GM21447 (cell line): Measurements from ENCODE around the gene PARVB.
A peak's percentile ranks its signal among the peaks of the same experiment; 100 is the strongest.

Experiments used
- ATAC-seq: cut with Tn5 transposase; IDR thresholded peaks from one replicate; pipeline ENCODE4 v1.9.1; 2021; ENCODE audit not compliant: unreplicated experiment

Gene PARVB

DNA sequence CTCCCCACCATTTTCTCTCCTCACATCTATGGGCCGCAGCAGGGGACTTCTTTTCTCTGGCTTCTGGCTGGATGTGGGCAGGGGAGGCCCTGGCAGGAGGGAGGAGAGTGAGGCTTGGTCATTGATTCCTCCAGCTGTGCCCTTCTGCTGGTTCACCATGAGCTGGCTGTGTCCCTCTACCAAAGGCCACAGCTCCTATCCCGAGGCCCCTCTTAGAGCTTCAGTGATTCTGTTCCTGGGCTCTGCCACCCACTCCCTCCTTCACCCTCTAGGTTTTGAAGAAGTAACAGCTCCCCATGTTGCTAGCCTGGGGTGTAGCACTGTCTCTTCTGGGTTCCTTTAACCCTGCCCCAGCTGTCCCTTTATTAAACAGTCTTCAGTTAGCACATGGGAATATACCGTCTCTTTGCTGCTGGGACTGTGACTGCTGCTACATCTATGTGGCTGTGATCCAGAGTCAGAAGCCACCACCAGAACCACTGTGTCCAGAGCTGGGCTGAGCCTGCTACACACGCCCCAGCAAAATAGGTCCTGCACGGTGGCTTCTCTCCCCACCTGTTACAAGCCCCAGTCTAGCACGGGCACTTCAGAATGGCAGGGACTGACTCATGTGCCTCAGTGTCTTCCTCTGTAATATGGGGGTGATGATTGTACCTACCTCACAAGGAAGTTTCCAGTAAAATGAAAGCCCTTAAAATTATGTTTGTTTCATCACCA, 156.0 kb downstream of the PARVB start:
- no peak for ATAC-seq

DNA sequence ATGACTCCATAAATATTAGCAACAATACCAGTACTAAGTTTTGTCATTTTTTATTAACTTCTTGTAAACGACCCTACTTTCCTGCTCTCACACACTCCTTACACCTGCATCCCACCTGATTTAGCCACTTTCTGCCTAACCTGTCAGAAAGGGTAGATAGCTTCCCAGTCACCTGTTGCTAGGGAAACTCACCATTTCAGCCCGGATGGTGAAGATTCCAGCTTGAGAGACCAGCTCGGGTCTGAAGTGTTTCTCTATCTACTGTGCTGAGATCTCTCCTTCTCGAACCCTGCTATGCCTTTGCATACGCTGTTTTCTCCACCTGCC, 156.6 kb downstream of the PARVB start, which contains the start of gene PARVG:
PARVG (plus strand) TSS at position 220 of the 327 bp plus-strand sequence. CDS start 2,405 bp downstream, outside the sequence.
- ATAC-seq, result peak; percentile 40

DNA sequence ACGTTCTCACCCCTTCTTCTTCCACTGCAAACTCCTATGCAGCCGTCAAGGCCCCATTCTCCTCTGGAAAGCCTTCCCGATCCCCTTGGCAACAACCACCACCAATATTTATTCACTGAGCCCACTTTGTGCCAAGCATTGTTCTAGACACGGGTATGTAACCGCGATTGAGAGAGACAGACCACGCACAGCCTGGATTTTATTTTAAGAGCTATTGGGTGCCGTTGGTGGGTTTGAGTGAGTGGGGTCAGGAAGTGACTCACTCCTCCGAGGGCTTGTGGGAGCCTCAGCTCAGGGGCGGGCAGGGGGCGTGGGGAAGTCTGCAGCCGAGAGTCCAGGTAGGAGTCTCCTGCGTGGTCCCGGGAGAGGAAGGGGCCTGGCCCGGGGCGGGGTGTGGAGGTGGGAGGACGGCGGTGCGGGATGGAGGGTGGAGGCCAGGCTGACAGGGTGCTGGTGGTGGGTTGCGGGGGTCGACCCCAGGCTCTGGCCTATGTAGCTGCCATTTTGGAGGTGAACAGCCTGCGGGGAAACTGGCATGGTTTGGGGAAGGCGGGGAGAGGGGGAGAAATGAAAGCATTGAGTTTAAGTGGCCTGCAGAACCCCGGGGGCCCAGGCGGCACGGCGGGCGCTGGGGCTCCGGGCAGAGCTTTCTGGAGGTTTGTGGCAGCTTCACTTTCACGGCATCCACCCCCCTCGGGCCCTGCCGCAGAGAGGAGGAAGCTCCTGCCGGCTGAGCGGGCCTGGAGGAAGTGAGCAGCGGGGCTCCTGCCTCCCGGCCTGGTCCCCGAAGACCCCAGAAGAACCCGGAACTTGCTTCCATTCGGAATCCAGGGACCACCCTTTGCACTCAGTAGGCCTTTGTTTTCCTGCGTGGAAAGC, 157.2 kb downstream of the PARVB start:
- ATAC-seq, result no peak

DNA sequence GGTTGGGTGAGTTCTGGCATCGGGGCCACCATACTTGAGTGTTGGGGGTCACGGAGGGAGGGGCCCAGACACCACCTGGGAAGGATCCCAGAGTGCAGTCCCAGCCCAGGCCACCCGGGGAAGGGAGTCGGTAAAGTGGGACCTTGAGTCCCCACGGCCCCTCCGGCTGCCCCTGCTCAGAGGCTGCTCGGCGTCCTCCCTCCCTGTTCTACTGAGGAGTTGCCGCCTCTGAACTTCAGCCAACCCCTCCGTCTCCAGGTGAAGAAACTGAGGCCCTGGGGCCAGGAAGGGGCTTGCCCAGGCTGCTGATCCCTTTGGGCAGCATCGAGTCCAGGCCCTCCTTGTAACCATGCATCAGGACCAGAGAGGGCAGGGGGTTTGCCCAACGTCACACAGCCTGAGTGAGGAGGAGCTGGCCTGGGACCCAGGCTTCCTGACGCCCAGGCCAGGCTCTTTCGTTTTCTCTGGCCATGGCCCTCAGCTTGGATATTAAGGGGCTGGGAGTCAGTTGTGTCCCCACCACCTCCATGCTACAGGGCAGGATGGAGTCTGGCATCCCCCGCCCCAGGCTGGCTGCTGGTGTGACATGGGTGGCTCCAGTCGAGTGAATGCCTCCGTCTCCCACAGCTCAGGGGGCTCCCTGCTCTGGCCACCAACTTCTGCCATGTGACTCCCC, 157.9 kb downstream of the PARVB start:
- ATAC-seq, result peak; percentile 22

DNA sequence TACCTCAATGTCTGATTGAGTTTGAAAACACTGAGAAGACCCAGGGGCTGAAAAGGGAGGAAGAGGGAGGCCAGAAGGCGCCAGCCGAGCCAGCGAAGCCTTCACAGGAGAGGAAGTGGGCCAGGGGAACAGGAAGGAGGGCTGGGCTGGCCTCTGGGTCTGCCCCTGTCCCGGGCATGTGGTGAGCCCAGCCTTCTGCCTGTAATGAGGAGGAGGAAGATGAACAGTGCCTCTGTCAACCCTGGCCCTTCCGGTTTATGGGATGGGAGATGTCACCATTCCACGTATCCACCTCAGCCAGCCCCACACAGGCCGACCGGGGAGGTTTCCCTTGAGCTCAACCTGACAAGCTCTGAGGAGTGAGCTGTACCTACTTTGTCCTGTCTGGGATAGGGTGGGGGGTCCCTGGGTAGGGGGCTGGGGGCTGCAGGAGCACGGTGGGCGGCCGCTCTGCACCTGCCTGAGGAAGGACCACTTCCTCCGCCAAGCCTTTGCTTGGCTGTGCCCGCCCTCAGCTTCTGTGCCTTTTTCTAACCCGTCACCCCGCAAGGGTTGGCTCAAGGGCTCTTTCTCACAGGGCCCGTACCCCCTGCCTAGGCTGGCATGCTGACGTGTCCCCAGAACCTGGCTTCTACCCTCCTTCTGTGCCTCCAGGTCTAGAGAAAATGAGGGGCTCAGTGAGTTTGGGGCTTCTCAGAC, 158.6 kb downstream of the PARVB start:
- ATAC-seq, result peak; percentile 46

DNA sequence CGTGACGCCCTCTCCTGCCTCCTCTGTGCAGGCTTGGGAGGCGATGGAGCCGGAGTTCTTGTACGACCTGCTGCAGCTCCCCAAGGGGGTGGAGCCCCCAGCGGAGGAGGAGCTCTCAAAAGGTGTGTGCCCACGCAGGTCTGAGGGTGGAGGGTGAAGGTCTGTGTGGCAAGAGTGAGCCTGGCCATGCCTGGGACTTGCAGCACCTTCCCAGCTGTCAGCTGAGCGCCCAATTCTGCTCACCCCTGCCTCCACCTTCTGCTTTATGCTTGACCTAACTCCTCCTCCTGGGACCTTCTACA, 159.1 kb downstream of the PARVB start:
- no peak for ATAC-seq

DNA sequence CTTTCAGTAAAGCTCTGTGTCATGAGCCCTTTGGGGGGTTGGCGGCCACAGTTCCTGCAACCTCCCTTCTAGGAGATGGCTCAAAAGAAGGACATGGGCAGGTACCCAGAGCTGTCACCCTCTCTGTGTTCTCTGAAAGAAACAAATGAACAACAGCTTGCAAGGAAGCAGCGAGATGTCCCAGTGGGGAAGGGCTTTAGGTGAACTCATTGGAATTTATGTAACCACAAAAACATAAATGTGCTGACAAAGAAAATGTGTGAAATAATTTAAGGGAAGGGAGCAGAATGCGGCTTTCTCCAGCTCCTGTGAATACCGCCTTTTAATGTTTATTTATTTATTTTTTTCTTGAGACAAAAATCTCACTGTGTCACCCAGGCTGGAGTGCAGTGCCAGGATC, 159.9 kb downstream of the PARVB start:
- no peak for ATAC-seq

DNA sequence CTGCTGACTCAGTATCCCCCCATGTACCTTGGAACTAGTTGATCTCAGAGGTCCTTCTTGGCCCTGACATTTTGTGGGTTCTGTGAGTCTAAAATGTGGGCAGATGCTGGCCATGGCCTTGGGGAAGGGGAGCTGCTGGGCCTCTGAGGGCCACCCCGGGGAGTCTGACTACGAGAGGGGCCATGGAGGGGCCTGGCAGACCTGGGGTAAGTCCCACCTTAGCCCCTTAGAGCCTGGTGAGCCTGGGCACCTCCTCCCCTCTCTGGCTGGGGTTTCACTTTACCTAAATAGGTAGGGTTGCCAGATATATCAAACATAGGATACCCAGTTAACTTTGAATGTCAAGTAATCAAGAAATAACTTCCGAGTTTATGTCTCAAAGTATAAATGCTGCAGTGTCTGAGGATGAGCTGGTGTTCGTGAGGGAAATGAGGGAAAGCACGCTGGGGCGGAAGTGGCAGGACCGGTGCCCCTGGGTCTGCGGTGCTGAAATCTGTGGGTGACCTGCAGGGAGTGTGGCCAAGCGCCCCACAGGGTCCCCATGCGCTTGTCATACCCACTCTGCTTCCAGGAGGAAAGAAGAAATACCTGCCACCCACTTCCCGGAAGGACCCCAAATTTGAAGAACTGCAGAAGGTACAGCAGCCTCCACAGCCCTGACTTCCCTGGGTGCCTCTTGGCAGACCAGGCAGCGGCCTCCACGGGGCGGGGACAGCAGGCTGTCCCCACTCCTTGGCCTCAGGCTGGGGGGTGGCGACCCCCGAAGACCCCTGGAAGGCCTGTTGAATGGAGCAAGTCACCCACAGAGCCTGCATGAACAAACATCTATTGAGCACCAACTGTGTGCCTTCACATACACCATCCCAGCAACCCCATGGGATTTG, 161.4 kb downstream of the PARVB start:
- no peak for ATAC-seq

DNA sequence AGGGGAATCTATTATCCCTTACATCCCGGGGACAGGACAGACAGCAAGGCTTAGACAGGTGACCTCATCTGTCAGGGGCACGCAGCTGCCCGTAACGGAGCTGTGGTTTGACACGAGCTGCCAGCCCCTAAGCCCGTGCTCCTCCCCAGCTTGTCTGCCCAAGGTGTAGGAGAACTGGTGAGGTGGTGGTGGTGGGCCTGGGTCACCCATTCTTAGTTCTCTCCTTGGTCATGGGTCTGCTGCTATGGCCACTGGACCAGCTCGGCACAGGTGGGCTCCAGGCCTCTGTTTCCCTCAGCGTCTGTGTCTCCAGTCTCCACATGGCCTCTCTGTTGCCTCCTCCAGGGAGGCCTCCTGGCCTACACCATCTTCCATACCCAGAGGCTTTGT, 162.0 kb downstream of the PARVB start:
- ATAC-seq, result no peak

DNA sequence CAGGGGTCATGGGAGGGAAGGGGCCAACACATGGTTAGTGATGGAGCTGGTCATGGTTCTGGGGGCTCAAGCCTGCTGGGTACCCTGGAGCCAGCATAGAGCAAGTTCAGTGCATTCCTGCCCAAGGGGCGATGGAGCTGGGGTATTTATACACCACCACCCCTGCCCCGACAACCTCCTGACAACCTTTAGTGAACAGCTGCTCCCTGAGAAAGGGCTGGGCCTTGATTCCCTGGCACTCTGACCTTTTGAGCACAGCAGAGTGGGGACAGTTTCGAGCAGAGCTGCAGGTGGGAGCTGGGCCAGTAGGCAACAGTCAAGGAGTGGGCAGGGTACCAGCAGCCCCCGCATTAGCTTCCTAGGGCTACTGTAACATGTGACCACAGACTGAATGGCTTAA, 162.6 kb downstream of the PARVB start:
- no peak for ATAC-seq

DNA sequence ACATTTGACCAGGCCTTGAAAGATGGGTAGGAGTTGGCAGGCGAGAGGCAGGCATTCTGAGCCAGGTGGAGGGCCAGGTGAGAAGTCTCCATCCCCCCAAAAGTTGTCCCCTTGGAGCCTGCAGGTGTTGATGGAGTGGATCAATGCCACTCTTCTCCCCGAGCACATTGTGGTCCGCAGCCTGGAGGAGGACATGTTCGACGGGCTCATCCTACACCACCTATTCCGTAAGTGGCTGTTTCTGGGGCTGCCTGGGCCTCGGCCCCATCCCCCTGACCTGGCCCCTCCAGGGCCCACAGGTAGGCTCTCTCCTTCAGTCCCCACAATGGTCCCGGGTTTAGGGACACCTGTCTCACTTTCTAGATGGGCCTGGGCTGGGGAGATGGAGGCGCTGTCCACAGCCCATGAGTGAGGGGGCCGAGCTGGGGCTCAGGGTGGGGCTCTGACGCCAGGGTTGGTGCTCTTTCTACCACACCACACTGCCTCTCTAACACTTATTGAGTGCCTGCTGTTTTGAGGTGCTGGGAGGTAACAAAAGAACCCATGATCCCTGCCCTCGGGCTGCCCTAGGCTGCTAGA, 163.6 kb downstream of the PARVB start:
- ATAC-seq, result no peak

DNA sequence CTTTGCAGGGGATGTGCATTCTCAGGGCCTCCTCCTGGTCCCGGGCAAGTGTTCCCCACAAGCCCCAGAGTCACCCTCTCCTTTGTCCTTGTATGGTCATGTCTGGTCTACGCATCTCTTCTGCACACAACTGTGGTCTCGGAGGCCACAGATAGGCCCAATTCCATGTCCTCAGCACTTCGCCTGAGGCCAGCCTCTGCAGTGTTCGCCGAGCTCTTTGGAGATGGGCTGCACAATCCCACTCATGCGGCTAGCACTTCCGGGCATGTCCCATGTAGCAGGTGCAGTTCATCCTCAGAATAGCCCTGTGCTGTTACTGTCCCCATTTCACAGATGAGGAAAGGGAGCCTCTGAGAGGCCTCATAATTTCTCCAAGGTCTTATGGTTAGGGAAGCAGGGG, 164.2 kb downstream of the PARVB start:
- ATAC-seq, result no peak

DNA sequence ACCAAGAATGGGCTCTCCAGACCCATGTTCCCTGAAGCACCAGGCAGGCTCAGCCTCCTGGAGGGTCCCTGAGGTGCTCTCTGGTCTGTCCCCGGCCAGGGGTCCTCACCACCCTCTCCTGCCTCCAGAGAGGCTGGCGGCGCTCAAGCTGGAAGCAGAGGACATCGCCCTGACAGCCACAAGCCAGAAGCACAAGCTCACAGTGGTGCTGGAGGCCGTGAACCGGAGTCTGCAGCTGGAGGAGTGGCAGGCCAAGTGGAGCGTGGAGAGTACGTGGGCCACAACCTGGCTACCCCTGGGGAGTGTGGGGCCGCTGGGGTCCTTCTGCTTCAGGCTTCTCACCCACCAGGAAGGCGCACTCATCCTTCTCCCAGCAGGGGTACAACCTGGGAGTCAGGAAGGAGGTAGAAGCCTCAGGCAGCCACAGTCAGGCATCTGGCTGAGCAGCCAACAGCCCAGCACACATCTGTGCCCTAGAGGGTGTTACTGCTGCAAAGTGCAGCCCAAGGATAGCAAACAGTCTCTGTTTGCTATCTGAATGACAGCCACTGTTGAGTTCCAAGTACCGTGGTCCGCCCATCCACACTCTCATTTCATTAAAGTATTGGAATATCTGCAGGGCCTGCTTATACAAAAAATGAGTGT, 165.0 kb downstream of the PARVB start:
- ATAC-seq, result no peak

DNA sequence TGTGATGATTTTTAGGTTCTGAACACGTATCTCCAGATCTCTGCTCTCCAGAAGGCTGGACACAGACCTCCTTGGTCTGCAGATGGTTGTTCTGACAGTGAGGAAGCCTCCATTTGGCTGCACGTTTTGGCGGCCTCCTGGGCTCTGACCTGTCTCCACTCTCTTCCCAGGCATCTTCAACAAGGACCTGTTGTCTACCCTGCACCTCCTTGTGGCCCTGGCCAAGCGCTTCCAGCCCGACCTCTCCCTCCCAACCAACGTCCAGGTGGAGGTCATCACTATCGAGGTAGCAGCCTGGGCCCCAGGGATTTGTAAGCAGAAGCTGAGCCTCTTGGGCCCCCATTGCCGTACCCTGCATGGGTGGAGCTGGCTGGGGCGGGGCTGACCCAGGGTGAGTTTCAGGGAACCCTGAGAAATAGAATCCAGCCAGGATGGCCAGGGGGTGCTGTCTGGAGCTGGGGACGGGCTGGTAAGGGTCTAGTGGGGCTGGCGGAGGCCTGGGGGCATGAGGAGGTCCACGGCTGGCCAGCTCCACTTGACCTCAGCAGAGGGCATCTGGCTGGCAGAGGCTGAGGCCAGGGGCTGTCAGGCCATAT, 166.4 kb downstream of the PARVB start:
- ATAC-seq, result no peak

DNA sequence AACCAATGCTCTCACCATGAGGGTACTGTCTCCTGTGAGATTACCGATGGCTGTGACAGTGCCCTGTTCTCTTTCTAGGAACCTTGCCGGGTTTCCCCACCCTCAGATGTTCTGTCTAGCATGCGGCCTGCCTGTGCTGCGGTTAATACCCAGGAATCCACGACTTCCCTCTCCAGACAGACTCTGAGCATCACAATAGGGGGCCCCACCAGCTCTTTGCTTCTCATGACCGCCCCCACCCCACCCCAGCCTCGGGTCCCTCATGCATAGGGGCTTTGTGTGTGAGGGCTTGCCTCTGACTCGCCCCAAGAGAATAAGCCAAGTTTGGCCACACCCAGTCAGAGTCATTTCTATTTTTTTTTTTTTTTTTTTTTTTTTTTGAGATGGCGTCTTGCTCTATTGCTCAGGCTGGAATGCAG, 166.9 kb downstream of the PARVB start:
- ATAC-seq, result no peak

DNA sequence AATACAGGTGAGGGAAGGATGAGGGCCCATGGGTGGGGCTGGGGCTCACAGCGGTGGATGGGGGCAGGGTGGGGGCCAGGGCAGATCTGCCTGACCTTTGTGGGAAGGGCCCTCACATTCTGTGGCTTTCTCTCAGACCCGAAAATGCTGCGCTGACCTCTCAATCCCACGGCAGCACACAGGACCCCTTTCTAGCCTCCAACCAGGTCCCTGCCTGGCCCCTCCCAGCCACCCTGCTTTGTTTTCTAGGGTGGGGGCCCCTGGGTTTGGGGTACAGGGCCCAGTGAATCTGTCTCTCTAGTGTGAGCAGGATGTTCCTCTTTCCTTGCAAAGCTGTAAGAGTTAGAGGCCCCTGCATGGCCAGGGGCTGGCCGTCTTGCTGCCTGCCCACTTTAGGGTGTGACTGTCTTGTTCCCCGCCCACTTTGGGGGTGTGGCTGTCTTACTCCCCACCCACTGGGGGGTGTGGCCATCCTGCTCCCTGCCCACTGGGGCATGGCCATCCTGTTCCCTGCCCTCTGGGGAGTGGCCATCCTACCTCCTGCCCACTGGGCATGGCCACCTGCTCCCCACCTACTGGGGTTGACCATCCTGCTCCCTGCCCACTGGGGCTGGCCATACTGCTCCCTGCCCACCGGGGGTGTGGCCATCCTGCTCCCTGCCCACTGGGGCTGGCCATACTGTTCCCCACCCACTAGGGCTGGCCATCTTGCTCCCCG, 168.2 kb downstream of the PARVB start:
- ATAC-seq, result no peak

DNA sequence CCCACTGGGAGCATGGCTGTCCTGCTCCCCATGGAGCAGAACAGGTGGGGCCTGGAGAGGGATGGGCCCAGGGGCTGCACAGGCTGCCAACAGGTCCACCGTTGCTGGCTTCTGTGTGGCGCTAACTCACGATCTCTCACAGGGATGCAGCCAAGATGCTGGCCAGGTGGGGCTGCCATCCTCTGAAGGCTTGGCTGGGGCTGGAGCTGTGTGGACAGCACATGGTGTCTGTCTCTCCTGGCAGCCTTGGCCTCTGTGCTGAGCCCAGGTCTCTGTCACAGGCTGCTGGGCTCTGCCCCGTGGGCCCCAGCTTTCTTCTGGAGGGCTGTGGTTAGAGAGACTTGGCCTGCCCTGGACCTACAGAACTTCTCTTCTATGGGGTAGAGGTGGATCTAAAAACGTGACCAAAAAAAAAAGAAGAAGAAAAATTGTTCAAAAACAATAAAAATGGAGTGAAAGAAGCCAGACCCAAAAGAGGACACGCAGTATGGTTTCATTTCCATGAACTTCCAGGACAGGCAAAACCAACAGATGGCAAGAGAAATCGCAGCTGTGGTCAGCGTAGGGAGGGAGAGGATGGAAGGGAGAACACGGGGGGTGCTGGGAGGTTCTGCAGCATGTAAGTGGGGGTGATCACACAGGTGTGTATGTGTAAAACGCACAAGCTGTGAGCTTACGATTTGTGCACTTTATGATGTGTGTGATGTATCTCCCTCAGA, 168.9 kb downstream of the PARVB start:
- ATAC-seq, result no peak

DNA sequence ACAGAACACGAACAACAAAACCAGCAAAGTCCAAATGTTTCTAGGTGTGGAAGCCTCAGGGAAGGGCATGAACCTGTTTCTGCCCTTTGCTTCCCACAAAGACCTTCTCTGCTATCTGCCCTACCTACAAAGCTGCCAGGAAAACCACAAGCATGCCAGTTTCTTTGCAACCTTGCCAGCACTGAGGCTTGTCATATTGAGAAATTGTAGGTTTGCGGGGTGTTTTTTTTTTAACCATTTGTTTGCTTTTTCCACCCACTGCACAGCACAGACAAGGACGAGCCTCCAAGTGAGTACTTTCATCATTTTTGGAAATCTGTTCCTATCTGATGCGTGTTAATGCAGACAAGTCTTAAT, 169.4 kb downstream of the PARVB start:
- ATAC-seq, result no peak
